ENCODE data around the gene VPS35L. TPM values are rescaled to one million over a fixed set of nuclear protein-coding genes. Genes with fewer than 3 reads are reported as not detected.

VPS35L gene
- total RNA-seq, 2 donors from 2014 or later: 27.0 to 28.3 TPM

GRCh38 chr16:19722981-19723380, 167.5 kb downstream of the VPS35L start:
- TF ChIP-seq CTCF (IDR thresholded peaks at IDR 0.05): no peak
- no peak for DNase-seq (ENCODE audit: low spot score)
- no peaks in the 10 kb centered on the region for H3K36me3 ChIP-seq
- no peak overlapping the region for H3K4me3 ChIP-seq
- no peaks in the 10 kb centered on the region for H3K9me3 ChIP-seq
- no peaks in the 10 kb centered on the region for H3K27me3 ChIP-seq
- peaks cover 0 to 13% of the 10 kb centered on the region in 2 donors for H3K4me1 ChIP-seq
- no peak overlapping the region for H3K27ac ChIP-seq

- Histone ChIP-seq H3K4me1 (no peaks in the 10 kb centered on the region), H3K27ac (no peak overlapping the region), H3K36me3 (no peaks in the 10 kb centered on the region), H3K9me3 (no peaks in the 10 kb centered on the region), H3K27me3 (no peaks in the 10 kb centered on the region), H3K4me3 (no peak overlapping the region)
- DNase-seq (ENCODE audit: low spot score): no peak
- no peak for TF ChIP-seq CTCF (IDR thresholded peaks at IDR 0.05)
Measured at GRCh38 chr16:19728636-19728965, 173.1 kb downstream of the VPS35L start.

GRCh38 chr16:19733551-19733950, 178.0 kb downstream of the VPS35L start:
- no peaks in the 10 kb centered on the region for H3K9me3 ChIP-seq
- peaks cover 0 to 11% of the 10 kb centered on the region in 2 donors for H3K4me1 ChIP-seq
- no peaks in the 10 kb centered on the region for H3K36me3 ChIP-seq
- H3K4me3 ChIP-seq: no peak overlapping the region
- no peak for TF ChIP-seq CTCF (IDR thresholded peaks at IDR 0.05)
- DNase-seq (ENCODE audit: low spot score): no peak
- no peaks in the 10 kb centered on the region for H3K27me3 ChIP-seq
- no peak overlapping the region for H3K27ac ChIP-seq

- no peaks in the 10 kb centered on the region for H3K9me3 ChIP-seq
- peaks cover 0 to 11% of the 10 kb centered on the region in 2 donors for H3K4me1 ChIP-seq
- H3K27ac ChIP-seq: peak overlapping the region in 1 of 2 donors; percentile 26
- no peak overlapping the region for H3K4me3 ChIP-seq
- TF ChIP-seq CTCF (IDR thresholded peaks at IDR 0.05): no peak
- H3K36me3 ChIP-seq: no peaks in the 10 kb centered on the region
- no peak for DNase-seq (ENCODE audit: low spot score)
- no peaks in the 10 kb centered on the region for H3K27me3 ChIP-seq
Measured at GRCh38 chr16:19735074-19735867, 179.8 kb downstream of the VPS35L start.

GRCh38 chr16:19737306-19738038, 182.0 kb downstream of the VPS35L start:
- Histone ChIP-seq H3K4me1 (peaks cover 0 to 11% of the 10 kb centered on the region in 2 donors), H3K36me3 (no peaks in the 10 kb centered on the region), H3K4me3 (no peak overlapping the region), H3K27ac (no peak overlapping the region), H3K27me3 (no peaks in the 10 kb centered on the region), H3K9me3 (no peaks in the 10 kb centered on the region)
- TF ChIP-seq CTCF (IDR thresholded peaks at IDR 0.05): no peak
- DNase-seq (ENCODE audit: low spot score): no peak

Measured in right atrium auricular region (tissue), 2 donors.